HT1080 (cell line): ENCODE data around the gene WDR1. TPM values are rescaled to one million over a fixed set of nuclear protein-coding genes. Genes with fewer than 3 reads are reported as not detected.

Experiments
- DNase-seq: peaks from one replicate; pipeline ENCODE4 v3.0.0-alpha.2; 2015; ENCODE audit warnings: low read depth
- total RNA-seq: library from RNA; depleted of rRNA; stranded (reverse); fragments of >200 nt; shearing (Covaris generic); gene quantifications from 2 replicates; pipeline ENCODE4 v1.2.3, GENCODE V29; 2014

Gene WDR1
- total RNA-seq, 1 experiment from 2014 or later, result 395 TPM

DNA sequence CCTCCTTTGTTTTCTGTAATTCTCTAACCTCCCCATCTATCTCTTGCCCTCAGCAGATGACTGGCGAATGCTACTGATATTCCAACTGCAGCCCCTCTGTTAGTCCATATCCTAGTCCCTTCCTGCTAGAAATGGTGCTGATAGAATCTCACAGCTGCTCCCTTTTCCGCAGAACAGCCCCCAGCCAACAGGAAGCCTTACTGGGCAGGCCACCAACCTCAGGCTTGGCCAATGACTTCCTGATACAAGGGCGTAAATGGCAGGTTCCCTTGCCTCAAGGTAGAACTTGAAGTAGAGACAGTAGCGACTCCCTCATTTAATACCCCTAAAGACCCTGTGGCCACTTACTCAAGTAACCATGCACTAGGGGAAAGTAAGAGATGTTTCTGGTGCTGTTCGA, 68.6 kb downstream of the WDR1 start:
- no peak for DNase-seq

- DNase-seq, result no peak
Measured at GRCh38 chr4:10046471-10046870, 70.1 kb downstream of the WDR1 start.

GRCh38 chr4:10045481-10045880, 71.1 kb downstream of the WDR1 start:
- peak; percentile 67 for DNase-seq

DNA sequence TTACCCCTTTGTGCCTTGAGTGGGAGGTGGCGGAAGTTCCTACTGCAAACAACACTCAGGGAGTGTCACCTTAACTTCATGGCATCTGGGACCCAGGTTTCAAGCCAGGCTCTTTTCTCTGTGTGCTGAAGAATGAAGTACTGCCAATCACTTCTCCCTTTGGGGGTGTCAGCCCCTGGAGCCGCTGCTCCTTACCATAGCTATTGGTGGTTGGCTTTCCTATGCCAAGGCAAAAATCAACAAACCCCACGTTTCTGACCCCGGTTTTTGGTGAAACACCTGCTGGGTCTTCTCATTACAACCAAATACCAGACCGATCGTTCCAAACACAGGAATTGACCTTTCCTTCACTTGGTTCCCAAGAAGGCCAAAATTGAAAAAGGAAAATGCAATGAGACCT, 75.6 kb downstream of the WDR1 start:
- no peak for DNase-seq

DNA sequence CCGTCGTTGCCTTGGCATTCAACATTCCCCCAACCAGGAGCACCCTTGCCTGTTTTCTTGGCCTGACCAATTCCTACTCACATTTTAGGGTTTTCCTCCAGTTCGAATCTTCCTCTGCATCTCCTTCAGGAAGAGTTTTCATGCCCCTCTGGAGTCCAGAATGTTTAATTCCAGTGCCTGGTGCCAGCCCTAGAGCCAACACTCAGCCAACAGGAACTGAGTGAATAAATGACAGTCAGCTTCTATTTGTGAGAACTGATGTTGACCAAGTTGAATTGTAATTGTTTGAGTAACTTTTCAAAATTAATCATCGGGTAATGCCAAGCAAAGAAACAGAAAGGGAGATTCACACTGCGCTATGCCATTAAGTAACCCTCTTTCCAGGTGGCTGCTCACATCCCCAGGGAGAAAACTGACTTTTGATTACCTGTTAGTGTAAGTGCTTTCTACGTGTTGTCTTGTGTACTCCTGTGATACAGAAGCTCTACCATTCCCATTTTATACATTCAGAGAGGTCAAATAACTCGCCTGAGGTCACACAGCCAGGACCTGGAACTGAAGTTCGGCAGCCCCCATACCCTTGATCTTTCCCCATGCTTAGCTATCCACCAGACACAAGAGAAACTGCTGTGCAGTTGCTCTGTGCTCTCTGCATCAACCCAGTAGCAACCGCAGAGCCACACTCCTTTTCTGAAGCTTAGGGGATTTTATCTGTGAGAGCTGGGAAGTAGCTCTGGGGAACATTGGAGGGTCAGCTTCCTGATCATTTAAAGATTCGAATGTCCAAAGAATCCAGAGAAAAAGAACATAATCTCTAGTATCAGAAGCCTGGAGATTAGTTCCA, 76.3 kb downstream of the WDR1 start:
- no peak for DNase-seq

DNA sequence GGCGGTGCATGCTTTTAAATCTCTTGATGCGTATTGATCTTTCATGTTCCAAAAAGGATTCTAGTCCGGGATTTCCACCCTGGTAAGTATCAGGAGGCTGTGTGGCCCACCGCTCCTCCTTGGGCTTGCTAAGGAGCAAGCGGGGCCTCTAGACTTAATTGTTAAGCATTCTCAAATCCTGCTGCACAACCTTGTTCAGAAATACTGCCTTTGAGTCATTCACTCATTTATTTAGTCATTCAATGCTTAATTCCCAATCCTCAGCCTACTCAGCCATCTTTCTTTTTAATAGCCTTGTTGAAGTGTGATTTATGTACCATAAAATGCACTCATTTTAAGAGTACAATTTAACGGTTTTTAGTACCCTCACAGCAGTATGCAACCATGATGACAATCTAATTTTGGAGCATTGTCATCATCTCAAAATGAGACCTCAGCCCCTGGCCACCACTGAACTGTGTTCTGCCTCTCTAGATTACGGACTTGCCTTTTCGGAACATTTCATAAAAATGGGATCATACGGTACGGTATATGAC, 79.7 kb downstream of the WDR1 start:
- DNase-seq, result no peak

DNA sequence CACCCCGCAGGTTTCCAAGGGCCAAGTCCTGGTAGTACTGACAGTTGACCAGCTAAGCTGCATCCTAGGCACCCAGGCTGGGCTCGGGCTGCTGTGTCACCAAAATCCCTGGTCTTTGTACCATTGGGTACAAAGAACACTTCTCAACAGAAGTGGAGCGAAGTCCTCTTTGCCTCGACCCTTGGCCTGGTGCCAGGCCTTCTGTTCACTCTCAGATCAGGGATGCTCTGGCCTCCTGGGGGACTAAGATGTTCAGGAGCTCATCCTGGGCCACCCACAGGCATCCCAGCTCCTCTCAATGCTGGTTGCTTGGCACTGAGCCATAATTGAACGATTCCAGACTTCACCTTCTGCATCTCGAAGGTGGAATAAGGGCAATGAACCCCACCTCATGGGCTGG, 81.5 kb downstream of the WDR1 start:
- DNase-seq, result no peak

- DNase-seq, result no peak
Measured at GRCh38 chr4:10034612-10035104, 81.9 kb downstream of the WDR1 start.

DNA sequence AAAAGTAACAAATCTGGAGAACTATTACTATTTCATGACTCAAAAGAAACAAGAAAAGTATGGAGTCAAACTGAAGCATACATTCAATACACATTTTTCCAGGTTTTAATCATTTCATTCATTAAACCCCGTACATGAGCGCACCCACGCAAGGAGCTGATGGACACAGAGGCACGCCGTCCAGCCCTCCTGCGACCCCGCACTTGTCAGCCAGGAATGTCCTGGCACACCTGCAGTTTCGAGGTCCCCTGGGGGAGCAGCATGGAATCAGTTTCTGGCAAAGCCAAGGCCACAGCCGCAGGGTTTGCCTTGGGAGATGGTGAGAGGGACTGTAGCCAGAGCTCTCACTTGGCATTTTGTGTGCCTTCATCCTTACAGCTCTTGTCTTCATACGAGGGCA, 82.5 kb downstream of the WDR1 start:
- DNase-seq, result no peak

DNA sequence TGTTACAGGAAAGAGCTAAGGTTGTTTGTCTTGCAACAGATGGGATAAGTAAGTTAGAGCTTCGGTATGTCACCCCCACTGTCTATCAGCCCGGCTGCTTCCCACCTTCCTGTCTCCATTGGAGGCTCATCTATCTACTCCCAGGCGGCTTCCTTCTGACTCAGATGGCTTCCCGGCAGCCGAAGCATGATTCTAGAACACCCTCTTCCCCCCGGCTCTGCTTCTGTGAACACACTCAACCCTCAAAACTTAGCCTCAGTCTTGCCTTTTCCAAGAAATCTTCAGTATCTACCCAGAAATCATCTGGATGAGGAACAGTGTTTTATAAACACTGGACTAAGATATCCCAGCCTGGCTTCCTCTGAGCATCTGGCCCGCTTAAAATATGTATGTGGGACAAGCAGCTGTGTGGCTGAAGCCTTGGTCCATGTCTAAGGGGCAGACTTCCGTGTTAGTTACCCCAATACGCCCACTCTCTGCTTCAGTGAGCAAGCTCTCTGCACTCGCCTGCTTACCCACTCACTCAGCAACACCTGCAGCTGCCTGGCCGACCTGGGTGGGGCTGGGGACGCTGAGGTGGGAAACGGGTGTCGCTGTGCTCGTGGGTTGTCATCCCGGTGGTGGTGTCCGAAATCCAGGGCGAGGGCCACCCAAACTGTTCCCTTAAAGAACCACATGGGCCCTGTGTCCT, 83.3 kb downstream of the WDR1 start:
- peak; percentile 61 for DNase-seq

- DNase-seq, result peak; percentile 79
Measured at GRCh38 chr4:10032625-10033024, 84.0 kb downstream of the WDR1 start.

- no peak for DNase-seq
Measured at GRCh38 chr4:10031668-10032590, 84.7 kb downstream of the WDR1 start.

GRCh38 chr4:10030972-10031667, 85.5 kb downstream of the WDR1 start:
- no peak for DNase-seq

DNA sequence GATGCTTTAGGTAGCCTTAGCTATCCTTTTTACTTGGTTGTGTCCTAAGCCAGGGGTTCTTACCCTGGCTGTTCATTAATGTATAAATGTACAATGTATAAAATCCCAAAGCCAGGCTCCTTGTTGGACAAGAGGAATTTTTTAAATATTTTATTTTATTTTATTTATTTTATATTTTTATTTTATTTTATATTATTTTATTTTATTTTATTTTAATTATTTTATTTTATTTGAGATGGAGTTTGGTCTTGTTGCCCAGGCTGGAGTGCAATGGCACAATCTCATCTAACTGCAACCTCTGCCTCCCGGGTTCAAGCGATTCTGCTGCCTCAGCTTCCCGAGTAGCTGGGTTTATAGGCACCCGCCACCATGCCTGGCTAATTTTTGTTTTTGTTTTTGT, 87.2 kb downstream of the WDR1 start:
- no peak for DNase-seq

DNA sequence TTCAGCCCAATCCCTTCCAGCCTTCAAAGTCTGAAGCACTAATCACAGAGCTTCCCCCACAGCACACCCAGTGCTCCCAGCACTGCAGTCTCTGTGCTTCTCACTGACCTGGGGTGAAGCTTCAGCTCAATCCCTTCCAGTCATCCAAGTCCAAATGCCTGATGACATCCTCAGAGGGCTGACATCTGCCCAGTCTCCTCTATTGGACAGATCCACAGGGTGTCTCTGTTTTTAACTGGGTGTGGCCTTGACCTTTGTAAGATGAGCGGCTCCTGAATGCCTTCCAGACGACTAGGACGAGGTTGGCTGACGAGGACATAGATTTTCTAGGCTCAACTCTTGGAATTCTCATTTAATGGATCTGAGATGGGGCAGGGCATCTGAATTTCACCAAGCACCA, 87.7 kb downstream of the WDR1 start:
- DNase-seq, result peak; percentile 28

DNA sequence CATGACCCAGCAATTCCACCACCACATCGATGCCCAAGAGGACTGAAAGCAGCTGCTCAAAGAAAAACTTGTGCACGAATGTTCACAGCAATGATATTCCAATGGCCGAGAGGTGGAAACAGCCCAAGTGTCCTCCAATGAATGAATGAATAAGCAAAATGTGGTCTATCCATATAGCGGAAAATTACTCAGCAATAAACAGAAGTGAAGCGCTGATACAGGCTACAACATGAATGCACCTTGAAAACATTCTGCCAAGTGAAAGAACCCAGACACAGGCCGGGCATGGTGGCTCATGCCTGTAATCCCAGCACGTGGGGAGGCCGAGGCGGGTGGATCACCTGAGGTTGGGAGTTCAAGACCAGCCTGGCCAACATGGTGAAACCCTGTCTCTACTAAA, 90.1 kb downstream of the WDR1 start:
- no peak for DNase-seq

DNA sequence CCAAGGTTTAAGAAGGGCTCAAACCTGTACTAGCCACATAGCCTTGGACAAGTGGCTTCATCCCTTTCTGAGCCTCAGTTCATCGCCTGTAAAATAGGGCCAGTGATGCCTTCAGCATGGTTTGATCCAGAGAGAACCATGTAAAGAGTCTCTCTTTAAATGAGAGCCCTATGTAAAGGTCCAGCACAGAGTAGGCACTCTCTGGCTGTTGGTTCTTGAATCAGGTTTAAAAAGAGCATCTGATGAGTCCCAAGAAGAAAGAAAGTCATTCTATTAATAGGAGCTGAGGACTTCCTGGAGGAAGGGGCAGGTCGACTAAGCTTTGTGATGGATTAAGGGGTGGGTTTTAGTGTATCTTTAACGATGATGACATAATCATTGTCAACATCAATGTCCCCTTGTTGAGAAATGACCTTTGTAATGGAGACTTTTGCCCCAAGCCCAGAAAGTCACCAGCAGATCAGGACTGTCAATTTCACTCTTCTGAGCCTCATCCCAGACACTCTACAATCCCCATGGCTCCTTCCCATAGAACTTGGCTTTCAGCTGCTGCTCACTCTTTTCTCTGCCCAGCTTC, 91.3 kb downstream of the WDR1 start:
- no peak for DNase-seq
